ENCODE results near the gene HPN. TPM values are rescaled to one million over a fixed set of nuclear protein-coding genes. Genes with fewer than 3 reads are reported as not detected.

The HPN gene
- total and polyA plus RNA-seq, 10 of the 15 experiments (the other 5 are each of a cell fraction or from before 2014, with no cell fraction given) = 0.21 to 0.35 TPM; not detected in 8

GRCh38 chr19:35080613-35081170 lies 39.2 kb downstream of the HPN start (continued):
- TF ChIP-seq, protein P1, sequence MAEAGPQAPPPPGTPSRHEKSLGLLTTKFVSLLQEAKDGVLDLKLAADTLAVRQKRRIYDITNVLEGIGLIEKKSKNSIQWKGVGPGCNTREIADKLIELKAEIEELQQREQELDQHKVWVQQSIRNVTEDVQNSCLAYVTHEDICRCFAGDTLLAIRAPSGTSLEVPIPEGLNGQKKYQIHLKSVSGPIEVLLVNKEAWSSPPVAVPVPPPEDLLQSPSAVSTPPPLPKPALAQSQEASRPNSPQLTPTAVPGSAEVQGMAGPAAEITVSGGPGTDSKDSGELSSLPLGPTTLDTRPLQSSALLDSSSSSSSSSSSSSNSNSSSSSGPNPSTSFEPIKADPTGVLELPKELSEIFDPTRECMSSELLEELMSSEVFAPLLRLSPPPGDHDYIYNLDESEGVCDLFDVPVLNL (IDR thresholded peaks at IDR 0.05; ENCODE audit: low read depth, low read length) = no peak
- TF ChIP-seq ASH2L (IDR thresholded peaks at IDR 0.05; ENCODE audit: borderline replicate concordance, low read depth) = no peak
- TF ChIP-seq ZSCAN29 (IDR thresholded peaks at IDR 0.05) = no peak
- TF ChIP-seq MYB (IDR thresholded peaks at IDR 0.05; ENCODE audit: borderline replicate concordance, low read depth, low read length) = no peak

GRCh38 chr19:35081201-35081600 lies 39.7 kb downstream of the HPN start:
- ChIA-PET CTCF (interaction anchor here (1.1 to 2.2 kb wide), 3 partner anchors 14 to 54 kb away, joined by 3 to 12 read pairs (median 3); no protein-coding TSS in a partner anchor), SMC1A (ENCODE audit: uncharacterized antibody, unreplicated experiment) (interaction anchor here (0.6 kb wide), 1 partner anchor 11 kb away, joined by 3 read pairs; no protein-coding TSS in a partner anchor), RAD21 (ENCODE audit: unreplicated experiment) (interaction anchor here (2.6 kb wide), 1 partner anchor 15 kb away, joined by 6 read pairs; no protein-coding TSS in a partner anchor), POLR2A (no interaction called here)
- Histone ChIP-seq H3K9ac (ENCODE audit: control insufficient read depth, insufficient read depth, low read length) (no peak overlapping the region), H3K79me2 (ENCODE audit: control insufficient read depth, insufficient read depth, low read length) (no peaks in the 10 kb centered on the region), H3K27ac (ENCODE audit: control insufficient read depth, insufficient read depth) (no peak overlapping the region), H3K4me3 (no peak overlapping the region), H3K9me3 (replicated peaks; ENCODE audit: control insufficient read depth, insufficient read depth, low read length) (no peaks in the 10 kb centered on the region), H3K4me2 (ENCODE audit: control insufficient read depth, insufficient read depth) (no peak overlapping the region), H3K4me1 (ENCODE audit: control insufficient read depth, insufficient read depth, low read length) (peaks cover 14% of the 10 kb centered on the region), H4K20me1 (ENCODE audit: control insufficient read depth, insufficient read depth) (no peaks in the 10 kb centered on the region), H3K27me3 (replicated peaks in 1 of 2; ENCODE audit: control insufficient read depth in 2 of 2, insufficient read depth in 2 of 2, low read length in 1 of 2) (no peaks in the 10 kb centered on the region), H3K36me3 (ENCODE audit: control insufficient read depth in 2 of 2, insufficient read depth in 2 of 2, low read length in 1 of 2) (no peaks in the 10 kb centered on the region), H2AFZ (ENCODE audit: control insufficient read depth, low read depth, low read length) (no peak overlapping the region)
- DNase-seq (ENCODE audit: low read depth, low spot score) (no peak), FAIRE-seq (no peak), ATAC-seq (no peak)
- intact Hi-C loops (cut with micrococcal nuclease; ENCODE audit: unreplicated experiment) (no loop called here), in situ Hi-C loops (cut with MboI) (no loop called here)
- no TSS peak for BruUV-seq (replicated peaks)
- 74% methylated on average over 6 of the region's 6 CpGs for WGBS (ENCODE audit: insufficient coverage, insufficient replicate concordance, low lambda C conversion rate, missing lambda C conversion rate)
- no peak for TF ChIP-seq MTA2 (IDR thresholded peaks at IDR 0.05; ENCODE audit: low read depth)
- TF ChIP-seq ZBED1 (IDR thresholded peaks at IDR 0.05; ENCODE audit: borderline replicate concordance) = no peak
- no peak for TF ChIP-seq KAT2A (conservative IDR thresholded peaks at IDR 0.05; ENCODE audit: control insufficient read depth, low read depth, low read length)
- TF ChIP-seq ZNF24 (IDR thresholded peaks at IDR 0.05) = no peak
- TF ChIP-seq, protein P2, sequence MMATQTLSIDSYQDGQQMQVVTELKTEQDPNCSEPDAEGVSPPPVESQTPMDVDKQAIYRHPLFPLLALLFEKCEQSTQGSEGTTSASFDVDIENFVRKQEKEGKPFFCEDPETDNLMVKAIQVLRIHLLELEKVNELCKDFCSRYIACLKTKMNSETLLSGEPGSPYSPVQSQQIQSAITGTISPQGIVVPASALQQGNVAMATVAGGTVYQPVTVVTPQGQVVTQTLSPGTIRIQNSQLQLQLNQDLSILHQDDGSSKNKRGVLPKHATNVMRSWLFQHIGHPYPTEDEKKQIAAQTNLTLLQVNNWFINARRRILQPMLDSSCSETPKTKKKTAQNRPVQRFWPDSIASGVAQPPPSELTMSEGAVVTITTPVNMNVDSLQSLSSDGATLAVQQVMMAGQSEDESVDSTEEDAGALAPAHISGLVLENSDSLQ (IDR thresholded peaks at IDR 0.05) = no peak
- TF ChIP-seq TCF3 (IDR thresholded peaks at IDR 0.05; ENCODE audit: borderline replicate concordance, insufficient read depth, low read depth, low read length) = no peak
- TF ChIP-seq MAX (IDR thresholded peaks at IDR 0.05; ENCODE audit: low read depth, low read length) = no peak
- TF ChIP-seq LARP7 (IDR thresholded peaks at IDR 0.05) = no peak
- no peak for TF ChIP-seq POLR2A (IDR thresholded peaks at IDR 0.05; ENCODE audit: low read depth, low read length)
- TF ChIP-seq BCL11A (IDR thresholded peaks at IDR 0.05; ENCODE audit: low read depth, low read length) = no peak
- no peak for TF ChIP-seq CHD2 (IDR thresholded peaks at IDR 0.05; ENCODE audit: borderline replicate concordance, low read depth, low read length)
- no peak for TF ChIP-seq MYB (IDR thresholded peaks at IDR 0.05; ENCODE audit: borderline replicate concordance, low read depth, low read length)
- TF ChIP-seq STAT3 (IDR thresholded peaks at IDR 0.05; ENCODE audit: low read depth, low read length) = no peak
- no peak for TF ChIP-seq CBX3 (IDR thresholded peaks at IDR 0.05; ENCODE audit: borderline replicate concordance, low read depth)
- TF ChIP-seq SMC3 (IDR thresholded peaks at IDR 0.05; ENCODE audit: borderline replicate concordance, low read length) = no peak
- no peak for TF ChIP-seq JUNB (IDR thresholded peaks at IDR 0.05)
- TF ChIP-seq TBL1XR1 (IDR thresholded peaks at IDR 0.05; ENCODE audit: low read depth, low read length) = no peak
